Stimulated activated CD8-positive, alpha-beta memory T cell treated with anti-CD3 and anti-CD28 coated beads, Interleukin-7, amount 100 ng/mL, for 1 hour (primary cell): ENCODE results near the gene PDIA2.

Experiments used
- DNase-seq, 2 donors: peaks; one replicate each; pipeline ENCODE4 v3.0.0-alpha.2; 2020; ENCODE audit warnings: low read depth in 2 of 2

The PDIA2 gene

GRCh38 chr16:296806-297510, 14.0 kb downstream of the PDIA2 start:
- DNase-seq: no peak

DNA sequence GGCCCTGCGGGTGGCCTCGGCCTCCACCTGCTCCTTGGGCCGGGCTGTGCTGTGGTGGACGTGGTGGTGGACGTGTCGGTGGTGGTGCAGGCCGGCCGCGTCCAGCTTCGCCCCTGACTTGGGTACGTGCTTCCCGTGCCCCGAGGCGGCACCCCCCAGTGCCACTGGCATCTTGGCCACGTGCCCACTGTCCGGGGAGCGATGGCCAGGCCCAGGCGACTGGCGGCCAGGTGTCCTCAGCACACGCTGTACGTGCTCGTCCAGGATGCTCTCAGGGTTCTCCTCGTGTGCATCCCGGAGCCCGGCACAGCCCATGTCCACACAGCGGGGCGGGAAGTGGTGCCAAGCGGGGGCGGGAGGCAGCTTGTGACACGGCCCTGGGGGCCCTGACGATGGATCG, 14.9 kb downstream of the PDIA2 start:
- DNase-seq: no peak

- DNase-seq: no peak
Observed at GRCh38 chr16:301235-301634, 18.3 kb downstream of the PDIA2 start.

DNA sequence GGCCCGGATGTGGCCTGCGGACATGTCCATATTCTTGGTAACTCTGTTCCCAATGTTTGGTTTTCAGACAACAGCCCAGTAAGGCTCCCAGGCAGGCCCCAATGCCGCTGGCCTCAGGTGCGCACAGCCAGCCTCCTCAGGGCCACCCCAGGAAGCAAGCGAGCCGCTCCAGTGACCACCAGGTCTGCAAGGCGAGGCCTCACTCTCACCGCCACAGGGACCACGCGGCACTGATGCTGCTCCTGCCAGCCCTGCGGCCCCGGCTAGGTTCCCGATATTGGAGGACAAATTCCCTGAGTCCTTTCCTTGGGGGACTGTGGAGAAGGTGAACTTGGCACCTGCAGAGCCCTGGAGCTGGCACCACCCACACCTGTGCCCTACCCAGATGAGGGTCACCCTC, 19.0 kb downstream of the PDIA2 start:
- no peak for DNase-seq

- DNase-seq: no peak
Observed at GRCh38 chr16:303760-304505, 21.0 kb downstream of the PDIA2 start.

GRCh38 chr16:305916-306626, 23.1 kb downstream of the PDIA2 start:
- DNase-seq: no peak

DNA sequence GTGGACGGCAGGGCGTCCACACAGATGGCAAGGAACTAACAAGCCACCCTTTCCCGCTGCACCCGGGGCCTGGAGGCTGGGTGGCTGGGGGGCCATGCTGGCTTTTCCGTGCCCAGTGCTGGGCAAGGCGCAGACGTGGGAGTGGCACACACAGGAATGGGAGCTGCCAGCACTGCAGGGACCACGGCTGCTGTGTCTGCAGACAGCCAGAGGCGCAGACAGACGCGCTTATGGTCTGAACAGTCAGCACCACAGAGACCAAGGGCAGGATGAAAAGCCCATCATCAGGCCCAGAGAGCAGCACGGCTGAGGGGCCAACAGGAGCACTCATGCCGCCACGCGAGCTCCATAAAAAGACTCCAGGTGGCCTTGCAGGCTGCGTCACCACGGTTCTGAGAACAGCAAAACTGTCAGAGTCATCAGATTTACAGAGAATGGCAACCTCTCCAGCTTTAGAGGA, 24.0 kb downstream of the PDIA2 start:
- no peak for DNase-seq

GRCh38 chr16:307691-308312, 24.8 kb downstream of the PDIA2 start:
- DNase-seq: no peak

GRCh38 chr16:309476-309875, 26.5 kb downstream of the PDIA2 start:
- DNase-seq: no peak

DNA sequence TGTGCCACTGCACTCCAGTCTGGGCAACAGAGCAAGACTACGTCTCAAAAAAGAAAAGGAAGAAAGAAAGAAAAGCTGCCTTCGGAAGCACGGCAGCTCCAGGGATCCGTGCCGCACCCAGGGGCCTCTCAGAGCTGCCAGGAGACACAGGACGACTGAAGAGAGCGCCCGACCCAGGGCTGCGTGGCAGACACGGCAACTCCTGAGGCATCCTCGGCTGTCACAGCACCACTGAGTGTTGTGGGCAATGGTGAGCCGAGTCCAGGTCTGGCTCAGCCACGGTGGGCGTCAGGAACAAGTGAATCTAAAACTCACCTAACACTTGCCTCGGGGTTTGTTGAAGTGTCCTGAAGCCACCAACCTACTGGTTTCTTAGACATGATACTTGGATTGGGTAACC, 28.8 kb downstream of the PDIA2 start:
- no peak for DNase-seq

DNA sequence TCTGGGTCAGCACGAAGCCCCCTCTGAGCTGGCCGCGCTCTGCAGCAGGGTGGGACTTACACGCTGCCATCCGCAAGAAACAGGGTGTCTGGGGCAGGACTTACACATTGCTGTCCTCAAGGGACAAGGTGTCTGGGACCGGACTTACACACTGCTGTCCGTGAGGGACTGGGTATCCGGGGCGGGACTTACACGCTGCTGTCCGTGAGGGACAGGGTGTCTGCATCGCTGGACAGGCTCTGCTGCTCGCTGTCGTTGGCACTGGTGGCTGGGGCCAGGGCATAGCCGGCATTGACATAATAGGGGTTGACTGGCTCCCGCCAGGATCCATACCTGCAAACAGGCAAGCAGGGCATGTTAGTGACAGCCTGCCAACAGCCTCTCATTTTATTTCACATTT, 31.4 kb downstream of the PDIA2 start:
- DNase-seq: no peak

GRCh38 chr16:314795-315299, 31.9 kb downstream of the PDIA2 start:
- no peak for DNase-seq

- DNase-seq: no peak
Observed at GRCh38 chr16:316741-317464, 33.9 kb downstream of the PDIA2 start.

DNA sequence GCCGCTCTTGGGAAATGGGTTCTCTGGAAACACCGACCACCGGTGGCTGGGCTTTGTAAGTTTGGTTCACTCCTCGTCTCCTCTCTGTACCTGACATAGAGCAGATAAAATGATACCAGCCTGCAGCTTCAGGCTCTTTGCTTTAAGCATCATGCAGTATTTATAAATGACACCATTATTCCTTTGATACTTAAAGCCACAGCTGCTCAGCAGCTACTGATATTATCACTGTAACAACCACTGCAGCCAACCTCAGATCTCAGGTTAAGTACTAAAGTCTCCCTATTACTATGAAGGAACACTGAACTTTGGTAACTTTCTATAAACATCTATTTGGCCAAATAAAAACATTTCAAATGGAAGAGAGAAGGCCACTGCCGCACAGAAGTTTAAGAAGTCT, 34.6 kb downstream of the PDIA2 start:
- DNase-seq: no peak

DNA sequence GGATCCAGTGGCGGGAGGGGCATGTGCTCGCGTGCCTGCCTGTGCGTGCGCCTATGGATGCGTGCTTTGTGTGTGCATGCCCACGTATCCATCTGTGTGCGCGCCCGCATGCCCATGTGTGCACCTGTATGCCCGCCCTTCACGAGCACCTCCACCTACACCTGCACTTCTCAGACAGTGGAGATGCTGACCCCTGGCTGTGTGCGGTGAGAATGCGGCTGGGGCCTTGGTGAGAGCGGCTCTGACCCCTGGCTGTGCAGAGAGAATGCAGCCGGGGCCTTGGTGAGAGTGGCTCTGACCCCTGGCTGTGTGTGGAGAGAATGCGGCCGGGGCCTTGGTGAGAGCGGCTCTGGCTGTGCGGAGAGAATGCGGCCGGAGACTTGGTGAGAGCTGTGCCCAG, 35.7 kb downstream of the PDIA2 start:
- DNase-seq: no peak

DNA sequence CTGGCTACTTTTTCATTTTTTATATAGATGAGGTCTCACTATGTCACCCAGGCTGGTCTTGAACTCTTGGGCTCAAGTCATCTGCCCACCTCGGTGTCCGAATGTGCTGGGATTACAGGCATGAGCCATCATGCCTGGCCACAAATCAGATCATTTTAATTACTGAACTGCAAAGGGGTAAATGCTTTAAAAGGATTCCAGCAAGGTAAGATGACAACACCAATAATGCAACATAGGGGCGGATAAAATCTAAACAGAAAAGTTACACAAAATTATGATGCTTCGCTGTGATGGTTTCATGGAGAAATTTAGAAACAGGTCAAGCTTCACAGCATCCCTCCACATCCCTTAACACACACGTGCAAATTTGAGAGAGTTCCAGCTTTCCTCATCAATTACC, 37.2 kb downstream of the PDIA2 start:
- DNase-seq: no peak

GRCh38 chr16:321532-321931, 38.6 kb downstream of the PDIA2 start:
- no peak for DNase-seq

DNA sequence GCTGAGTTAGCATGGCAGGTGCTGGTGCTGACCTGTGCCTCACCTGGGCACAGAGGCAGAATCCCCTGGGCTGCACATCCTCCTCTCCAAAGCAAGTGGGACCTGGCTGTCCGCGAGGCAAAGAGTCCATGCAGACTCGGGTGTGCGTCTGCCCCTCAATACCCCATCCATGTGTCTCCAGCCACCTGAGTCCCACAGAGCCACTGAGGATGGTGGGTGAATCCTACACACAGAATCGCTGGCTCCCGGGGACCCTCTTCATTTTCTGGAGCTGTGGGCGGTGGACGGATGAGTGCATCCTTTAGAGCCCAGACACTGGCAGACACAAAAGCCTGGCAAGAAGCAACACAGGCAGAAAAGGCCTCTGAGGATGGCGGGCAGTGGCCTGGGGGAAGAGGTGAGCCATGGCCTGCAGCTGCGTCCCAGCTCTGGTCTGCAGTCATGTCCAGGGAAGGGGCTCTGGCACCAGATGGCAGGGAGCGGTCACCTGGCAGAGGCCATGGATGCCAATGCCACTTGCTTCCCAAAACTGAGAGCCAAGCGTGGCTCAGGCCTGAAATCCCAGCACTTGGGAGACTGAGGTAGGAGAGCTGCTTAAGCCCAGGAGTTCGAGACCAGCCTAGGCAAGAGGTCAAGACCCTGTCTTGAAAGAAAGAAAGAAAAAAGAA, 39.6 kb downstream of the PDIA2 start:
- no peak for DNase-seq

DNA sequence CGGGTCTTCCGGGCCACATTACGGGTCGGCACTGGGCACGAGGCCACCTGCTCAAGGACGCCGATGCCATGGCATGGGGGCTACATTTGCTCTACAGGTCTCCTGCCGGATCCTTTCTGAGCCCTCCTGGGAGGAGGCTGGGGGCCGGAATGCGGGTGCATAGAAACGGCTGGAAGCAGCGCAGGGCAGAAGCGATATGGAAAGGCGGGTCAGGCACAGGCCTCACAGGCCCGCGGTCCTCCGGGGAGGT, 41.2 kb downstream of the PDIA2 start:
- DNase-seq: no peak

DNA sequence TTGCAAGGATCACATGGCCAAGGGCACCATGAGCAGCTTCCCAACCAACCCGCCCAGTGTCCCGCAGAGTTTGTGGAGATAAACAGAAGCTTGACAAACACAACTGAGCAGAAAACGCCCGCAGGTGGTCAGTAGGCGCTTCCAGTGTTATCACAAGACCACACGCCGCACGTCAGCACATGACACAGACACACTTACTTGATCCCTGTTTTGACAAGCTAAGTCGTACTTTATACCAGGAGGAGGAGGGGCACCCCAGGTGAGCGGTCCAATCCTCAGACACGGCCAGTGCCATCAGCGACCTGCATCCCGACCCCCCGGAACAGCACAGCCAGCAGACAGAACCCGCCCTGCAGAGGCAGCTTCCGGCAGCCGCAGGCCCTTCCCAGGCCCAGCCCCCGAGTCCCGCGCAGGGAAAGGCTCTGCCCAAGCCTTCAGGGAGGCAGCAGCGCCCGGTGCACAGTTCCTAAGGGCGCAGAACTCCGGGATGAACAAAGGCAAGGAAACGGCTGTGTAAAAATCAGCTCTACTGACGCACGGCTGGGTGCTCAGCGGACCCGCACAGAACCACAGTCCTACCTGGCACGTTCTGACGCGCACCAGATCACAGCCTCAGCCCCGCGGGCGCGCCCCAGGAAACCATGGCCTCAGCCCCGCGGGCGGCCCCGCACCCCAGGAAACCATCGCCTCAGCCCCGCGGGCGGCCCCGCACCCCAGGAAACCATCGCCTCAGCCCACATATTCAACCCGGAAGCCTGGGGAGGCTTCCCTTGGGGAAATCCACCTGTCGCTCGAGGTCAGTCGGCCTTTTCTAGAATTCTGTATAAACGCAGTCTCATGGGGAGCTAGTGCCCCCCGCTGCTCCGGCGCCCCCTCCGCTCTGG, 41.7 kb downstream of the PDIA2 start:
- peak; percentile 24 to 44 for DNase-seq
